OCI-LY1 (cell line): ENCODE measurements around the gene MBNL1.

Source experiments
- H2AFZ ChIP-seq: fragments of 200-600 bp; sonication (generic), shearing (Covaris generic); 2 replicates; pipeline ENCODE4 v1.6.0; 2014; ENCODE audit warnings: antibody characterized with exemption, mild to moderate bottlenecking, low read length
- H3F3A ChIP-seq: fragments of 200-600 bp; sonication (generic), shearing (Covaris generic); 2 replicates; pipeline ENCODE4 v1.6.0; 2014; ENCODE audit warnings: mild to moderate bottlenecking, antibody characterized with exemption, low read length, moderate library complexity; ENCODE audit not compliant: insufficient read depth
- H3K27ac ChIP-seq: fragments of 200-600 bp; sonication (generic); 2 replicates; pipeline ENCODE4 v1.5.1; 2014; ENCODE audit warnings: low read length, mixed run types, mild to moderate bottlenecking, low read depth; ENCODE audit not compliant: poor library complexity, severe bottlenecking
- H3K27me3 ChIP-seq: fragments of 200-600 bp; sonication (generic); 2 replicates; pipeline ENCODE4 v1.6.0; 2014; ENCODE audit warnings: antibody characterized with exemption, mild to moderate bottlenecking, low read length, moderate library complexity; ENCODE audit not compliant: insufficient read depth
- H3K36me3 ChIP-seq: fragments of 200-600 bp; sonication (generic); 2 replicates; pipeline ENCODE4 v1.6.1; 2014; ENCODE audit warnings: mild to moderate bottlenecking, antibody characterized with exemption, low read length, moderate library complexity, mixed read lengths; ENCODE audit not compliant: insufficient read depth
- H3K4me1 ChIP-seq: fragments of 200-600 bp; sonication (generic); 2 replicates; pipeline ENCODE4 v1.5.1; 2014; ENCODE audit warnings: mild to moderate bottlenecking, low read length, moderate library complexity; ENCODE audit not compliant: insufficient read depth, severe bottlenecking
- H3K4me2 ChIP-seq: fragments of 200-600 bp; sonication (generic), shearing (Covaris generic); 2 replicates; pipeline ENCODE4 v1.6.1; 2014; ENCODE audit warnings: low read length
- H3K4me3 ChIP-seq: fragments of 200-600 bp; sonication (generic); 2 replicates; pipeline ENCODE4 v1.5.1; 2014; ENCODE audit warnings: low read length, low read depth, mild to moderate bottlenecking, mixed read lengths; ENCODE audit not compliant: poor library complexity, severe bottlenecking
- H3K79me2 ChIP-seq: fragments of 200-600 bp; shearing (Covaris generic); 2 replicates; pipeline ENCODE4 v1.6.1; 2016; ENCODE audit warnings: mixed run types, low read length, mixed read lengths; ENCODE audit not compliant: insufficient read depth
- H3K9ac ChIP-seq: fragments of 200-600 bp; sonication (generic), shearing (Covaris generic); 2 replicates; pipeline ENCODE4 v1.6.1; 2014; ENCODE audit warnings: mild to moderate bottlenecking, low read length, mixed read lengths
- H3K9me2 ChIP-seq: fragments of 200-600 bp; sonication (generic), shearing (Covaris generic); 2 replicates; pipeline ENCODE4 v1.6.1; 2014; ENCODE audit warnings: low read depth, mild to moderate bottlenecking, low read length, mixed read lengths
- H3K9me3 ChIP-seq: fragments of 200-600 bp; shearing (Covaris generic); 2 replicates; pipeline ENCODE4 v1.6.1; 2014; ENCODE audit warnings: low read length, mixed read lengths
- H4K20me1 ChIP-seq: fragments of 200-600 bp; sonication (generic), shearing (Covaris generic); 2 replicates; pipeline ENCODE4 v1.6.0; 2016; ENCODE audit warnings: mild to moderate bottlenecking, low read length; ENCODE audit not compliant: insufficient read depth
- CTCF ChIP-seq: fragments of 200-600 bp; sonication (generic), shearing (Covaris generic); IDR thresholded peaks from 2 replicates; pipeline ENCODE4 v1.5.1; 2017; ENCODE audit warnings: mild to moderate bottlenecking, antibody characterized with exemption, low read length, moderate library complexity, mixed read lengths
- EZH2 ChIP-seq: fragments of 200-600 bp; sonication (generic), shearing (Covaris generic); IDR thresholded peaks from 2 replicates; pipeline ENCODE4 v1.8.0; 2017; ENCODE audit warnings: borderline replicate concordance, mixed run types, mild to moderate bottlenecking, antibody characterized with exemption, low read length, moderate library complexity, mixed read lengths

MBNL1 gene

GRCh38 chr3:152317956-152318355, 49.2 kb downstream of the MBNL1 start:
- Histone ChIP-seq H3K4me1 (peaks cover 9% of the 10 kb centered on the region), H3K4me3 (no peak overlapping the region)

GRCh38 chr3:152318512-152318911, 49.8 kb downstream of the MBNL1 start:
- Histone ChIP-seq H3K27ac (no peak overlapping the region), H3K9me2 (no peaks in the 10 kb centered on the region), H3K4me3 (no peak overlapping the region), H2AFZ (no peak overlapping the region), H3K27me3 (no peaks in the 10 kb centered on the region), H3K79me2 (peaks cover 99% of the 10 kb centered on the region), H3K36me3 (peaks cover 75% of the 10 kb centered on the region), H3F3A (no peaks in the 10 kb centered on the region), H3K9ac (no peak overlapping the region), H3K4me1 (peaks cover 12% of the 10 kb centered on the region), H3K4me2 (no peak overlapping the region), H3K9me3 (no peaks in the 10 kb centered on the region), H4K20me1 (no peaks in the 10 kb centered on the region)
- TF ChIP-seq EZH2: no peak
- no peak for TF ChIP-seq CTCF

More at GRCh38 chr3:152317956-152318355, 49.2 kb downstream of the MBNL1 start:
- no peaks in the 10 kb centered on the region for H4K20me1 ChIP-seq
- H3K9me2 ChIP-seq: no peaks in the 10 kb centered on the region
- TF ChIP-seq EZH2: no peak
- TF ChIP-seq CTCF: no peak
- H3K79me2 ChIP-seq: peaks cover 99% of the 10 kb centered on the region
- H3K27me3 ChIP-seq: no peaks in the 10 kb centered on the region
- no peaks in the 10 kb centered on the region for H3K9me3 ChIP-seq
- H3K9ac ChIP-seq: no peak overlapping the region
- H2AFZ ChIP-seq: no peak overlapping the region
- H3F3A ChIP-seq: no peaks in the 10 kb centered on the region
- H3K27ac ChIP-seq: no peak overlapping the region
- peaks cover 76% of the 10 kb centered on the region for H3K36me3 ChIP-seq
- no peak overlapping the region for H3K4me2 ChIP-seq

- Histone ChIP-seq H3K9me3 (no peaks in the 10 kb centered on the region), H3K27me3 (no peaks in the 10 kb centered on the region), H2AFZ (no peak overlapping the region), H3K4me3 (no peak overlapping the region), H3K79me2 (peaks cover 99% of the 10 kb centered on the region), H3K9me2 (no peaks in the 10 kb centered on the region), H3F3A (peaks cover 2% of the 10 kb centered on the region; the same call in 1 of the 2 replicates), H3K4me2 (no peak overlapping the region), H3K36me3 (peaks cover 81% of the 10 kb centered on the region), H3K9ac (no peak overlapping the region), H3K27ac (no peak overlapping the region), H3K4me1 (peaks cover 16% of the 10 kb centered on the region), H4K20me1 (no peaks in the 10 kb centered on the region)
- TF ChIP-seq CTCF (no peak), EZH2 (no peak)
Measured at GRCh38 chr3:152319256-152319655, 50.5 kb downstream of the MBNL1 start.
